Omental fat pad (tissue), 4 donors: ENCODE data around the gene PCDHB15. TPM values are rescaled to one million over a fixed set of nuclear protein-coding genes. Genes with fewer than 3 reads are reported as not detected.

Source experiments
- ATAC-seq: fragments of 150-250 bp; one replicate; pipeline ENCODE4 v1.9.1; 2016; ENCODE audit warnings: mild to moderate bottlenecking, moderate library complexity; ENCODE audit not compliant: low FRiP score
- DNase-seq: peaks from one replicate; pipeline ENCODE4 v3.0.0-alpha.2; 2019; ENCODE audit warnings: low spot score
- CTCF ChIP-seq, 3 donors: fragments of 450-650 bp; IDR thresholded peaks; one replicate each; pipeline ENCODE4 v1.5.1; 2016 to 2017; ENCODE audit warnings: antibody characterized with exemption in 3 of 3, mild to moderate bottlenecking in 3 of 3, moderate library complexity in 2 of 3
- total RNA-seq, 4 donors: library from RNA; depleted of rRNA; stranded (reverse); fragments of >200 nt; gene quantifications; one replicate each; pipeline ENCODE4 v1.1.0, GENCODE V29; 2016

PCDHB15 gene
- total RNA-seq, 4 donors from 2014 or later: 2.0 to 6.0 (median 3.3) TPM

- ATAC-seq: no peak
- no peak for DNase-seq
- TF ChIP-seq CTCF (IDR thresholded peaks at IDR 0.05): no peak
Measured at GRCh38 chr5:141250576-141250975, 5.4 kb downstream of the PCDHB15 start.

DNA sequence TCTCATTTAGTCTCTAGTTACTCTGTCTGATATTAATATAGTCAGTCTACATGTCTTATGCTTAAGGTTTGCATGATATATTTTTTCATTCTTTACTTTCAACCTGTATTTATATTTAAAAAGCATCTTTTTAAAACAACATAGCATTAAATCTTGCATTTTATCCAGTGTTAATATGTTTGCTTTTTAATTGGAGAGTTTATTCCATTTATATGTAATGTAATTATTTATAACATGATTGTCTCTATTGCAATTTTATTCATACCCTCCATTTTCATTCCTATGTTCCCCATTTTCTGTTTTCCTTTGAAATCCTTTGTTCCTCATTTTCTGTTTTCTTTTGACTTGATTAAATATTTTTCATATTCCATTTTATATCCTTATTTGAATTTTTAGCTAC lies 13.3 kb downstream of the PCDHB15 start:
- ATAC-seq (no peak), DNase-seq (no peak)
- TF ChIP-seq CTCF (IDR thresholded peaks at IDR 0.05): no peak

DNA sequence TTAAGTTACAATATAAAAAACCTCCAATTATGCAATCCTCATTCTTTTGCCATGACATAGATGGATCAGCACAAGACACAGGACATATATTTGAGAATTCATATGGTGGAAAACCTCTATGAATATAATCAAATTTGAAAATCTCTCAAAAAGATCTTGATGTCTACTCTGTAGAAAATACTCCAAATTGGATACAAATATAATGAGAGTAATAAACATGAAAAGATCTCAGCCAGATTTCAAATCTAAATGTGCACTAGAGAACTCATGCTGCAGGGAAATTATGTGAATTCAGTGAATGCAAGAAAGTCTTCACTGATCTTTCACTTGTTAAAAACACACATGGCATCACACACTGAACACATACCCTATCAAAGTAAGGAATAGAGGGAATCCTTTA lies 13.8 kb downstream of the PCDHB15 start:
- DNase-seq: no peak
- no peak for TF ChIP-seq CTCF (IDR thresholded peaks at IDR 0.05)
- no peak for ATAC-seq

DNA sequence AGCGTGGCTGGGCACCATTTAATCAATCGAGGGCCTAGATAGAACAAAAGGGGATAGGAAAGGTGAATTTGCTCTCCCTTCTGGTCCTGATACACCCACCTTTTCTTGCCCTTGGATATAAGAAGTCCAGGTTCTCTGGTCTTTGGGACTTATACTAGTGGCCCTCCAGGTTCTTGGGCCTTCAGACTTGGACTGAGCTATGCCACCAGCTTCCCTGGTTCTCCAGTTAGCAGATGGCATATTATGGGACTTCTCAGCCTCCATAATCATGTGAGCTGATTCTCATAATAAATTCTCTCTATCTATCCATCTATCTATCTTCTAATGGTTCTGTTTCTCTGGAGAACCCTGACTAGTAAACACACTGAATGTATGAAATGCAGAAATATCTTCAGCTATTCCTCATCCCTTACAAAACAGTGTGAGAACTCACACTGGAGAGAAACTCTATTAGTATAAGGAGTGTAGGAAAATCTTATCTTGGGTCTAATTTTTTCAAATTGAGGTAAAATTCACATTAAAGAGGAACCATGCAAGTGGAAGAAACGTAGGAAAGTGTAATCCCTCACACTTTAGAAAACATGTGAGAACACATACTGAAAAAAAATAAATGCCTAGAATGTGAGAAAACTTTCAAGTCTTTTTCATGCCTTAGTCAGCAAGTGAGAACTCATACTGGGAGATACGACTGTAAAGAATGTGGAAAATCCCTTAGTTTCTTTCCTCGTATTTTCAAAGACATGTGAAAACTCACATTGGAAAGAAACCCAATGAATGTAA lies 15.5 kb downstream of the PCDHB15 start:
- DNase-seq (no peak), ATAC-seq (no peak)
- no peak for TF ChIP-seq CTCF (IDR thresholded peaks at IDR 0.05)

DNA sequence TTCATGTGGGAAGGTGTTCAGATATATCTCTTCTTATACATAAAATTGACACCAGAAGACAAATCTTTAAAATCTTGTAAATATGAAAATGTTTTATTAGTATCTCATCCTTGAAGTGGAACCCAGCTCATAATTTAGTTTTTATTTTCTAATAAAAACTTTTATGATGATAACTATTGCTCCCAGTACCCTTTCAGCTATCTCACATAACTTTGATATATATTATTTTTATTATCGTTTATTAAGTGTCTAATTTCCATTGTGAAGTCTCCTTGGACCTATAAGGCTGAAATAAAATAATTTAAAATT lies 16.0 kb downstream of the PCDHB15 start:
- DNase-seq: no peak
- no peak for ATAC-seq
- TF ChIP-seq CTCF (IDR thresholded peaks at IDR 0.05): no peak

DNA sequence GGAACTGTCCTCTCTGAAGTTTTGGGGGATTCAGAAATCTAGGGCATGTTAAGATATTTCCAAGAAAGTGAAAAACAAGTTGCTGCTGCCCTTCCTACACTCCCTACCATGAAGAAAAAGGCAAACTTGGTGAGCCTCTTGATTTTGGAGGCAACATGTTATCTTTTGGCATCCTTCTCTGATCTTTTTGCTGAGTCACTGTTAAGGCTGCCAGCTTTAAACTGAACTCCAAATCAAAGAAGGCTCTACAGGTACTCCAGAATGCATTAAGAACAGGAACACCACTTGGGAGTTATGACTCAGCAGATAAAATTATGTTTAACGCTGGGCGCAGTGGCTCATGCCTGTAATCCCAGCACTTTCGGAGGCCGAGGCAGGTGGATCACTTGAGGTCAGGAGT lies 24.0 kb downstream of the PCDHB15 start:
- DNase-seq (no peak), ATAC-seq (no peak)
- TF ChIP-seq CTCF (IDR thresholded peaks at IDR 0.05): no peak

GRCh38 chr5:141272906-141273305 lies 27.7 kb downstream of the PCDHB15 start:
- no peak for ATAC-seq
- TF ChIP-seq CTCF (IDR thresholded peaks at IDR 0.05): no peak
- DNase-seq: no peak
